Neural cell (in vitro differentiated cells): ENCODE results near the gene CDK6. TPM values are rescaled to one million over a fixed set of nuclear protein-coding genes. Genes with fewer than 3 reads are reported as not detected.

Source experiments
- H2AFZ ChIP-seq: fragments of 200-600, 300-800 bp; sonication (generic), shearing (Covaris generic); 2 replicates; pipeline ENCODE4 v1.6.0; 2014; ENCODE audit warnings: low read depth, mild to moderate bottlenecking, antibody characterized with exemption, low read length, moderate library complexity
- H3F3A ChIP-seq: fragments of 200-600 bp; shearing (Covaris generic); 2 replicates; pipeline ENCODE4 v1.6.1; 2016; ENCODE audit warnings: mild to moderate bottlenecking, moderate library complexity, mixed read lengths, antibody characterized with exemption, low read length; ENCODE audit not compliant: insufficient read depth, poor library complexity, severe bottlenecking
- H3K27ac ChIP-seq: fragments of 200-600, 300-800 bp; sonication (generic), shearing (Covaris generic); 2 replicates; pipeline ENCODE4 v1.5.1; 2014; ENCODE audit warnings: mild to moderate bottlenecking, low read length, moderate library complexity
- H3K27me3 ChIP-seq: fragments of 300-800, 200-600 bp; sonication (generic), shearing (Covaris generic); 2 replicates; pipeline ENCODE4 v1.6.0; 2014; ENCODE audit warnings: mild to moderate bottlenecking, low read depth, low read length, moderate library complexity; ENCODE audit not compliant: insufficient read depth
- H3K36me3 ChIP-seq: fragments of 300-800, 200-600 bp; sonication (generic), shearing (Covaris generic); 2 replicates; pipeline ENCODE4 v1.5.1; 2014; ENCODE audit warnings: mild to moderate bottlenecking, antibody characterized with exemption, low read length, moderate library complexity; ENCODE audit not compliant: insufficient read depth
- H3K4me2 ChIP-seq: fragments of 300-800, 200-600 bp; sonication (generic), shearing (Covaris generic); 2 replicates; pipeline ENCODE4 v1.6.0; 2014; ENCODE audit warnings: mild to moderate bottlenecking, low read length
- H3K4me3 ChIP-seq: fragments of 300-800, 200-600 bp; sonication (generic), shearing (Covaris generic); 2 replicates; pipeline ENCODE4 v1.5.1; 2014; ENCODE audit warnings: mild to moderate bottlenecking, low read length, moderate library complexity
- H3K79me2 ChIP-seq: fragments of 200-600 bp; shearing (Covaris generic); replicated peaks from 2 replicates; pipeline ENCODE4 v1.6.0; 2014; ENCODE audit warnings: mild to moderate bottlenecking, low read length, moderate library complexity; ENCODE audit not compliant: insufficient read depth
- H3K9ac ChIP-seq: fragments of 300-800, 200-600 bp; sonication (generic), shearing (Covaris generic); 2 replicates; pipeline ENCODE4 v1.6.1; 2016; ENCODE audit warnings: mild to moderate bottlenecking, low read length, mixed read lengths
- H3K9me2 ChIP-seq: fragments of 200-600 bp; shearing (Covaris generic); 2 replicates; pipeline ENCODE4 v1.6.1; 2016; ENCODE audit warnings: mild to moderate bottlenecking, low read length, mixed read lengths; ENCODE audit not compliant: insufficient read depth
- H3K9me3 ChIP-seq: fragments of 200-600, 300-800 bp; sonication (generic), shearing (Covaris generic); 2 replicates; pipeline ENCODE4 v1.6.1; 2016; ENCODE audit warnings: mild to moderate bottlenecking, mixed run types, low read length, moderate library complexity, mixed read lengths
- H4K20me1 ChIP-seq: fragments of 200-600 bp; shearing (Covaris generic); 2 replicates; pipeline ENCODE4 v1.6.1; 2016; ENCODE audit warnings: mild to moderate bottlenecking, mixed run types; ENCODE audit not compliant: insufficient read depth
- EP300 ChIP-seq: fragments of 450-650 bp; conservative IDR thresholded peaks from 2 replicates; pipeline ENCODE4 v1.6.1; 2014; ENCODE audit warnings: antibody characterized with exemption, mild to moderate bottlenecking, moderate library complexity; ENCODE audit not compliant: poor library complexity, severe bottlenecking
- EZH2 ChIP-seq: fragments of 200-600, 300-800 bp; shearing (Covaris generic), sonication (generic); IDR thresholded peaks from 2 replicates; pipeline ENCODE4 v1.6.1; 2014; ENCODE audit warnings: antibody characterized with exemption, low read length, borderline replicate concordance, mild to moderate bottlenecking; ENCODE audit not compliant: insufficient read depth, poor library complexity, severe bottlenecking
- MXI1 ChIP-seq: fragments of 450-650 bp; conservative IDR thresholded peaks from 2 replicates; pipeline ENCODE4 v1.6.1; 2014; ENCODE audit warnings: antibody characterized with exemption, mild to moderate bottlenecking; ENCODE audit not compliant: poor library complexity, severe bottlenecking
- POLR2AphosphoS5 ChIP-seq: IDR thresholded peaks from 2 replicates; pipeline ENCODE4 v1.6.1; 2012
- RAD21 ChIP-seq: fragments of 450-650 bp; conservative IDR thresholded peaks from 2 replicates; pipeline ENCODE4 v1.6.1; 2014; ENCODE audit warnings: antibody characterized with exemption, mild to moderate bottlenecking, moderate library complexity
- SMC3 ChIP-seq: fragments of 450-650 bp; conservative IDR thresholded peaks from 2 replicates; pipeline ENCODE4 v1.6.1; 2014; ENCODE audit warnings: antibody characterized with exemption, mild to moderate bottlenecking, moderate library complexity; ENCODE audit not compliant: poor library complexity
- TAF1 ChIP-seq: IDR thresholded peaks from 2 replicates; pipeline ENCODE4 v1.6.1; 2012; ENCODE audit warnings: low read depth
- polyA plus RNA-seq: library from polyadenylated mRNA; depleted of rRNA; stranded (reverse); fragments of >200 nt; gene quantifications from 2 replicates; pipeline ENCODE4 v1.2.3, GENCODE V29; 2014
- TF ChIP-seq, protein P1 (sequence below): IDR thresholded peaks from 2 replicates; pipeline ENCODE4 v1.6.1; 2012; ENCODE audit warnings: borderline replicate concordance
- TF ChIP-seq, protein P2 (sequence below): fragments of 450-650 bp; IDR thresholded peaks from 2 replicates; pipeline ENCODE4 v1.5.1; 2014; ENCODE audit warnings: antibody characterized with exemption, mild to moderate bottlenecking, moderate library complexity; ENCODE audit not compliant: poor library complexity, severe bottlenecking

CDK6 gene
- polyA plus RNA-seq, 1 donor from 2014 or later: 4.1 TPM

DNA sequence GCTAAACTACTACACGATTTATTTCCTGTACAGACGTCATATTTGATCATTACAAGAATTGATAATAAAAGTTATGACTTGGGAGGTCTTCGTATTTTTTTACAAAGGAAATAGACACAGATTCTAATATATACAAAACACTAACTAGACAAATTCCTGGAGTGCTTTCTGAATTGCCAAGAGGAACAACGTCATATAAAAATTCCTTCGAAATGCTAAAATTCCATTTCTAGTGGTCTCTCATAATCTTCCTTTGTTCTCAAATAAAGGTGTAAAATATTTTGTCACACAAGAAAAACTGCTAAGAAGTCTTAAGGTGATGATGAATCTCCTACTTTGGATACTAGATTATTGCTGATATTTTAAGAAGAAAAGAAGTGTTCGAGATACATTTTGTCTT lies 85.4 kb downstream of the CDK6 start:
- no peaks in the 10 kb centered on the region for H3K27me3 ChIP-seq
- no peak overlapping the region for H3K4me3 ChIP-seq
- H3K27ac ChIP-seq: no peak overlapping the region
- H3K4me2 ChIP-seq: no peak overlapping the region
- no peaks in the 10 kb centered on the region for H3K79me2 ChIP-seq
- no peaks in the 10 kb centered on the region for H4K20me1 ChIP-seq
- H3K9me2 ChIP-seq: no peaks in the 10 kb centered on the region
- H3F3A ChIP-seq: no peaks in the 10 kb centered on the region
- TF ChIP-seq MXI1: no peak
- TF ChIP-seq RAD21: no peak
- TF ChIP-seq EP300: no peak
- TF ChIP-seq, protein P1, sequence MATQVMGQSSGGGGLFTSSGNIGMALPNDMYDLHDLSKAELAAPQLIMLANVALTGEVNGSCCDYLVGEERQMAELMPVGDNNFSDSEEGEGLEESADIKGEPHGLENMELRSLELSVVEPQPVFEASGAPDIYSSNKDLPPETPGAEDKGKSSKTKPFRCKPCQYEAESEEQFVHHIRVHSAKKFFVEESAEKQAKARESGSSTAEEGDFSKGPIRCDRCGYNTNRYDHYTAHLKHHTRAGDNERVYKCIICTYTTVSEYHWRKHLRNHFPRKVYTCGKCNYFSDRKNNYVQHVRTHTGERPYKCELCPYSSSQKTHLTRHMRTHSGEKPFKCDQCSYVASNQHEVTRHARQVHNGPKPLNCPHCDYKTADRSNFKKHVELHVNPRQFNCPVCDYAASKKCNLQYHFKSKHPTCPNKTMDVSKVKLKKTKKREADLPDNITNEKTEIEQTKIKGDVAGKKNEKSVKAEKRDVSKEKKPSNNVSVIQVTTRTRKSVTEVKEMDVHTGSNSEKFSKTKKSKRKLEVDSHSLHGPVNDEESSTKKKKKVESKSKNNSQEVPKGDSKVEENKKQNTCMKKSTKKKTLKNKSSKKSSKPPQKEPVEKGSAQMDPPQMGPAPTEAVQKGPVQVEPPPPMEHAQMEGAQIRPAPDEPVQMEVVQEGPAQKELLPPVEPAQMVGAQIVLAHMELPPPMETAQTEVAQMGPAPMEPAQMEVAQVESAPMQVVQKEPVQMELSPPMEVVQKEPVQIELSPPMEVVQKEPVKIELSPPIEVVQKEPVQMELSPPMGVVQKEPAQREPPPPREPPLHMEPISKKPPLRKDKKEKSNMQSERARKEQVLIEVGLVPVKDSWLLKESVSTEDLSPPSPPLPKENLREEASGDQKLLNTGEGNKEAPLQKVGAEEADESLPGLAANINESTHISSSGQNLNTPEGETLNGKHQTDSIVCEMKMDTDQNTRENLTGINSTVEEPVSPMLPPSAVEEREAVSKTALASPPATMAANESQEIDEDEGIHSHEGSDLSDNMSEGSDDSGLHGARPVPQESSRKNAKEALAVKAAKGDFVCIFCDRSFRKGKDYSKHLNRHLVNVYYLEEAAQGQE: no peak
- no peak for TF ChIP-seq TAF1
- no peak for TF ChIP-seq POLR2AphosphoS5
- TF ChIP-seq SMC3: no peak
- TF ChIP-seq, protein P2, sequence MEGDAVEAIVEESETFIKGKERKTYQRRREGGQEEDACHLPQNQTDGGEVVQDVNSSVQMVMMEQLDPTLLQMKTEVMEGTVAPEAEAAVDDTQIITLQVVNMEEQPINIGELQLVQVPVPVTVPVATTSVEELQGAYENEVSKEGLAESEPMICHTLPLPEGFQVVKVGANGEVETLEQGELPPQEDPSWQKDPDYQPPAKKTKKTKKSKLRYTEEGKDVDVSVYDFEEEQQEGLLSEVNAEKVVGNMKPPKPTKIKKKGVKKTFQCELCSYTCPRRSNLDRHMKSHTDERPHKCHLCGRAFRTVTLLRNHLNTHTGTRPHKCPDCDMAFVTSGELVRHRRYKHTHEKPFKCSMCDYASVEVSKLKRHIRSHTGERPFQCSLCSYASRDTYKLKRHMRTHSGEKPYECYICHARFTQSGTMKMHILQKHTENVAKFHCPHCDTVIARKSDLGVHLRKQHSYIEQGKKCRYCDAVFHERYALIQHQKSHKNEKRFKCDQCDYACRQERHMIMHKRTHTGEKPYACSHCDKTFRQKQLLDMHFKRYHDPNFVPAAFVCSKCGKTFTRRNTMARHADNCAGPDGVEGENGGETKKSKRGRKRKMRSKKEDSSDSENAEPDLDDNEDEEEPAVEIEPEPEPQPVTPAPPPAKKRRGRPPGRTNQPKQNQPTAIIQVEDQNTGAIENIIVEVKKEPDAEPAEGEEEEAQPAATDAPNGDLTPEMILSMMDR: no peak
- TF ChIP-seq EZH2: no peak
- H3K36me3 ChIP-seq: no peaks in the 10 kb centered on the region
- no peak overlapping the region for H3K9ac ChIP-seq
- no peak overlapping the region for H2AFZ ChIP-seq
- H3K9me3 ChIP-seq: no peaks in the 10 kb centered on the region

DNA sequence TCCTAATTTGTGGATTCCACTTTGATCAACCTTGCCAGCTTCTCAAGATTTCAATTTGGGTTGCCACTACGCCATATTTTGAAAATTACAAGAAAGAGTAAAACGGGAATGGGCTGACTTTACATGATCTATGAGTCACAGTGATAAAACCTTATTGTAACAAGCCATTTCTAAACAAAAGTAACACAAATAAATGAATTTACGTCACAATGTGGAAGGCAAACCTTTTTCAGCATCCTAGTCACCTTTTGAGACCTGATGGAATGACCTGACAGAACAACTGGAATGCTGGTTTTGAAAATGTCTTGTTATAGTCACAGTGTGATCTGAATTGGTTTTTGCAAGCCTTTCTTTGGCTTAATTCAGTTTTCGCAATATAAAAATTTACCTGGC lies 85.9 kb downstream of the CDK6 start:
- H3K4me3 ChIP-seq: no peak overlapping the region
- H3K9ac ChIP-seq: no peak overlapping the region
- H3K9me2 ChIP-seq: no peaks in the 10 kb centered on the region
- H3F3A ChIP-seq: no peaks in the 10 kb centered on the region
- H2AFZ ChIP-seq: no peak overlapping the region
- H3K36me3 ChIP-seq: no peaks in the 10 kb centered on the region
- H4K20me1 ChIP-seq: no peaks in the 10 kb centered on the region
- H3K27ac ChIP-seq: no peak overlapping the region
- no peak overlapping the region for H3K4me2 ChIP-seq
- no peaks in the 10 kb centered on the region for H3K27me3 ChIP-seq
- no peaks in the 10 kb centered on the region for H3K9me3 ChIP-seq
- no peak for TF ChIP-seq EZH2
- H3K79me2 ChIP-seq: no peaks in the 10 kb centered on the region

DNA sequence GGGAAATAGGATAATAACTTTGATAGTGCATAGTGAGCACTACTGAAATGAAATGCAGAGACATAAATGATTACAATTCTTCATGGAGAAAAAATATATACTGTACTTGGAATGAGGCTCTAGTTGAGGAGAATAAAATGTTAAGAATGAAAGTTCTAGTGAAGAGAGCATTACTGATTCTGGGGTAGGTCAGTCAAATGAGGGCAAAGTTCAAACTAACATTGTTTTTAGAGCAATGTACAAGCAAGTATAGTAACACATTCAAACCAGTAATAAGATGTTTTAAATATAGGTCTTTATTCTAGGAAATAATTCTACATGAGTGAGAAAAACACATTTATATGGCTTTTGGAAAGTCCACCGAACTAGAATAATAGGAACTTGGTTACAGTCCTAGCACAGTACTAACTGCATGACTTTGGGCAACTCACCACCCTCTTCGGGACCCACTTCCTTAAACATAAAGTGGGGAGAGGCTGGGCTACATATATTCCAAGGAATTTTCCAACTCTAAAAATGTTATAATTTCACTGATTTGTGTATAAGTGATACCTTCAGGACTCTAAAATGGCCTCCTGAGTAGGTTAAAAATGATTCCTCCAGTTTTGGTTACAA lies 86.4 kb downstream of the CDK6 start:
- no peaks in the 10 kb centered on the region for H3K36me3 ChIP-seq
- H3K9me3 ChIP-seq: no peaks in the 10 kb centered on the region
- no peak overlapping the region for H3K9ac ChIP-seq
- H3K4me2 ChIP-seq: no peak overlapping the region
- no peak overlapping the region for H2AFZ ChIP-seq
- TF ChIP-seq SMC3 (no peak), EP300 (no peak), EZH2 (no peak), TAF1 (no peak), POLR2AphosphoS5 (no peak)
- TF ChIP-seq, protein P1: no peak
- no peak overlapping the region for H3K27ac ChIP-seq
- H3K4me3 ChIP-seq: no peak overlapping the region
- no peaks in the 10 kb centered on the region for H3K79me2 ChIP-seq
- H3F3A ChIP-seq: no peaks in the 10 kb centered on the region
- H3K9me2 ChIP-seq: no peaks in the 10 kb centered on the region
- H4K20me1 ChIP-seq: no peaks in the 10 kb centered on the region
- H3K27me3 ChIP-seq: no peaks in the 10 kb centered on the region
